Lower lobe of right lung (tissue), 2 donors: ENCODE data around the gene ORMDL2. TPM values are rescaled to one million over a fixed set of nuclear protein-coding genes. Genes with fewer than 3 reads are reported as not detected.

ENCODE experiments used
- ATAC-seq, 2 donors: fragments of 200-7000 bp; cut with Tn5 transposase; one replicate each; pipeline ENCODE4 v1.9.1; 2020 to 2022; ENCODE audit warnings: mild to moderate bottlenecking in 2 of 2, moderate library complexity in 2 of 2
- DNase-seq: peaks from one replicate; pipeline ENCODE4 v3.0.0-alpha.2; 2020
- H3K27ac ChIP-seq: fragments of 200-600 bp; one replicate; pipeline ENCODE4 v1.8.0; 2022
- H3K27me3 ChIP-seq: fragments of 200-600 bp; one replicate; pipeline ENCODE4 v1.8.0; 2022; ENCODE audit warnings: low read depth
- H3K36me3 ChIP-seq: fragments of 200-600 bp; one replicate; pipeline ENCODE4 v1.8.0; 2022; ENCODE audit warnings: mild to moderate bottlenecking
- H3K4me1 ChIP-seq: fragments of 200-600 bp; one replicate; pipeline ENCODE4 v1.8.0; 2022
- H3K4me3 ChIP-seq: fragments of 200-600 bp; one replicate; pipeline ENCODE4 v1.8.0; 2022; ENCODE audit warnings: mild to moderate bottlenecking
- H3K9me3 ChIP-seq: fragments of 200-600 bp; one replicate; pipeline ENCODE4 v1.8.0; 2022
- intact Hi-C: fragments of 100-400 bp; cut with DNase I; formaldehyde crosslinking; loops from one replicate; pipeline ENCODE4 v1.11.0; 2022
- total RNA-seq: library from RNA; stranded (reverse); fragmentation: NEBNext Ultra II Directional; extraction: Animal tissue kit (Norgen Biotek cat#: 25700); gene quantifications from one replicate; pipeline ENCODE4 v1.2.1, GENCODE V29; 2021
- TF ChIP-seq, protein P1 (sequence below): fragments of 200-600 bp; IDR thresholded peaks from one replicate; pipeline ENCODE4 v1.8.0; 2022; ENCODE audit warnings: antibody characterized with exemption, mild to moderate bottlenecking
- donor health status: DM: no; HTN: yes; CAD: no; lungs with severe emphysema.

The ORMDL2 gene
- total RNA-seq, 1 donor from 2014 or later, result 49.6 TPM

DNA sequence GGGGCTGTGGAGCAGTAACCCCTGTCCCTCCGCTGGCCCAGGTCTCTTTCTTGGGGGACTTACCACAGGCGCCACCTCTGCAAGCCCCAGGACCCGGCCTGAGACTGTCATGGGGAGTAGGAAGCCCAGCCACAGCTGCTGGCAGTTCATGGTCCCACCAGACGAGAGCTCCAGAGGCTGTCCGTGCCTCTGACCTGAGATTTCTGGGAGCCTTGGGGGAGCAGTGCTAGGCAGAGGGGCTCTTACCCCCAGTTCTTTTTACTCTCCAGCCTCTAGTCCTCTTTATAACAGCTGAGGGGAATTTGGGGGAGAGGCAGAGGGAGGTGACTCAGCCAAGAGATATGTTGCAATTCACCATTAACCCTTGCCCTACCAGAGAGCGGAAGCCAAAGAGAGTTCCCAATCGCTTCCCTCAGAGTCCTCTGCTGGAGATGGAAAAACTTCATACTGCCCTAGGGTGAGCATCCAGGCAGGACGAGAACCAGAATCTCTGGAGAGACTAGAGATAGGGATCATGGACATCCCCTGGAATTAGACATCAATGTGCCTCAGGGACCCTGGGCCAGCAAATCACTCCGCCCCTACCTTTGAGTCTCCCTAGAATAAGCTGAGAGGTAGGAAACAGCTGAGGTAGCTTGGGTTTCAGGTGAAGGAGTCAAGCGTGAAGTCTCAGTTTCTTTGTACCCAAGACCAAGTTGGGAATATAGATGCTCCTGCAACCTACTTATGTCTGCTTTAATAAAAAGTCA is 25.0 kb downstream of the ORMDL2 start, which contains the start of gene MMP19:
Gene MMP19, minus strand, starts transcription at position 256 of the 749 bp plus-strand sequence. Its CDS starts 106 bp downstream, at position 150.
- peak within 1 kb of the TSS; percentile 66 for H3K27ac ChIP-seq
- no peaks in the 10 kb centered on the region for H3K36me3 ChIP-seq
- H3K27me3 ChIP-seq, result no peaks in the 10 kb centered on the region
- TF ChIP-seq, protein P1, sequence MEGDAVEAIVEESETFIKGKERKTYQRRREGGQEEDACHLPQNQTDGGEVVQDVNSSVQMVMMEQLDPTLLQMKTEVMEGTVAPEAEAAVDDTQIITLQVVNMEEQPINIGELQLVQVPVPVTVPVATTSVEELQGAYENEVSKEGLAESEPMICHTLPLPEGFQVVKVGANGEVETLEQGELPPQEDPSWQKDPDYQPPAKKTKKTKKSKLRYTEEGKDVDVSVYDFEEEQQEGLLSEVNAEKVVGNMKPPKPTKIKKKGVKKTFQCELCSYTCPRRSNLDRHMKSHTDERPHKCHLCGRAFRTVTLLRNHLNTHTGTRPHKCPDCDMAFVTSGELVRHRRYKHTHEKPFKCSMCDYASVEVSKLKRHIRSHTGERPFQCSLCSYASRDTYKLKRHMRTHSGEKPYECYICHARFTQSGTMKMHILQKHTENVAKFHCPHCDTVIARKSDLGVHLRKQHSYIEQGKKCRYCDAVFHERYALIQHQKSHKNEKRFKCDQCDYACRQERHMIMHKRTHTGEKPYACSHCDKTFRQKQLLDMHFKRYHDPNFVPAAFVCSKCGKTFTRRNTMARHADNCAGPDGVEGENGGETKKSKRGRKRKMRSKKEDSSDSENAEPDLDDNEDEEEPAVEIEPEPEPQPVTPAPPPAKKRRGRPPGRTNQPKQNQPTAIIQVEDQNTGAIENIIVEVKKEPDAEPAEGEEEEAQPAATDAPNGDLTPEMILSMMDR, result no peak
- DNase-seq, result no peak
- peaks cover 17% of the 10 kb centered on the region for H3K4me1 ChIP-seq
- intact Hi-C loops, result no loop called here
- H3K4me3 ChIP-seq, result peak within 1 kb of the TSS; percentile 55
- H3K9me3 ChIP-seq, result no peaks in the 10 kb centered on the region
- peak; percentile 59 to 69 for ATAC-seq

DNA sequence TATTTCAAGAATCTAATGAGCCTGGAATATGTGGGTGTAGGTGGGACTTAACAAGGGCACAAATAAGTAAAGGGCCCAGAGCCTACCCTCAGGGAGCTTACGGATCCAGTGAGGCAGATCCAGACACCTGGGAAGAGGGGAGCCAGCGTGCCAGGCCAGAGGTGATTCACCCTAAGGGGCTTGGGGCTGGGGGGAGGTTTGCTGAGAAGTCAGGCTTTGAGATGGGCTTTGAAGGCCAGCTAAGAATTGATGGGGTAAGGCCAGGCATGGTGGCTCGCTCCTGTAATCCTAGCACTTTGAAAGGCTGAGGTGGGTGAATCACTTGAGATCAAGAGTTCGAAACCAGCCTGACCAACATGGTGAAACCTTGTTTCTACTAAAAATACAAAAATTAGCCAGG is 25.6 kb downstream of the ORMDL2 start:
- Histone ChIP-seq H3K36me3 (no peaks in the 10 kb centered on the region), H3K4me1 (peaks cover 19% of the 10 kb centered on the region), H3K9me3 (no peaks in the 10 kb centered on the region), H3K27me3 (no peaks in the 10 kb centered on the region), H3K27ac (peak overlapping the region; percentile 66), H3K4me3 (no peak overlapping the region)
- no peak for DNase-seq
- TF ChIP-seq, protein P1, result no peak
- intact Hi-C loops, result no loop called here
- no peak for ATAC-seq

DNA sequence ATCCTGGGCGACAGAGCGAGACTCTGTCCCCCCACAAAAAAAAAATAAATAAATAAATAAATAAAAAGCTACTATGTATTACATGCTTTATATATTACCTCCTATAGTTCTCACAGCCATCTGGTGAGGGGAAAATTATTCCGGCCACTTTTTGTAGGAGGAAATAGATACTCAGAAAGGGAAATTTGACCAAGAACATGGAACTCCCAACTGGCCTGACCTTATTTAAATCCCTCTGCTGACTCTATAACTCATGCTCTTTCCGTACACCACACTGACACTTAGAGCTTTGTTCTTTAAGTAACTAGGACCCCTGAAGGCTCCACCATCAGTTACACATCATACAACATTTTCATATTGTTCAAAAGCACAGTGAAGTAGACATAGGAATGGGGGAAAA is 27.1 kb downstream of the ORMDL2 start:
- Histone ChIP-seq H3K36me3 (no peaks in the 10 kb centered on the region), H3K27ac (no peak overlapping the region), H3K4me3 (no peak overlapping the region), H3K9me3 (no peaks in the 10 kb centered on the region), H3K4me1 (peaks cover 23% of the 10 kb centered on the region), H3K27me3 (no peaks in the 10 kb centered on the region)
- intact Hi-C loops, result no loop called here
- DNase-seq (no peak), ATAC-seq (no peak)
- TF ChIP-seq, protein P1, result no peak

DNA sequence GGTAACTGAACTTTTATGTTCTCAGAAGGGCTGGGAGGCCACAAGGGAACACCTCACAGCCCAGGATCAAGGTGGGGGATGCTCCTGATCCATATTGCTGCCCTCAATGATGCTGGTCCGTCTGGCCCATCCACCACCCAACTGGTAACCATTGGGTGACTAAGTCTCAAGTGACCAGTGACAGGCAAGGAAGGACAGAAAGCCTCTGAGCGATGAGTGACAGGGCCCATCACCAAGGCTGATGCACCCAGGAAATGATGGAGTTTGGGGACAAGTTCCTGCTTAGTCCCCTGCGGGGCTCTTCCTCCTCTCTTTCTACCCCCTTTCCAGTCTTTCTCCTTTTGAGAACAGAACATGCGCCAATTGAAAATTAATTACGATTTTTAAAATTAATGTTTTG is 27.5 kb downstream of the ORMDL2 start:
- Histone ChIP-seq H3K27ac (no peak overlapping the region), H3K36me3 (no peaks in the 10 kb centered on the region), H3K4me3 (no peak overlapping the region), H3K27me3 (no peaks in the 10 kb centered on the region), H3K4me1 (peaks cover 23% of the 10 kb centered on the region), H3K9me3 (no peaks in the 10 kb centered on the region)
- no peak for ATAC-seq
- intact Hi-C loops, result no loop called here
- DNase-seq, result no peak
- TF ChIP-seq, protein P1, result no peak

DNA sequence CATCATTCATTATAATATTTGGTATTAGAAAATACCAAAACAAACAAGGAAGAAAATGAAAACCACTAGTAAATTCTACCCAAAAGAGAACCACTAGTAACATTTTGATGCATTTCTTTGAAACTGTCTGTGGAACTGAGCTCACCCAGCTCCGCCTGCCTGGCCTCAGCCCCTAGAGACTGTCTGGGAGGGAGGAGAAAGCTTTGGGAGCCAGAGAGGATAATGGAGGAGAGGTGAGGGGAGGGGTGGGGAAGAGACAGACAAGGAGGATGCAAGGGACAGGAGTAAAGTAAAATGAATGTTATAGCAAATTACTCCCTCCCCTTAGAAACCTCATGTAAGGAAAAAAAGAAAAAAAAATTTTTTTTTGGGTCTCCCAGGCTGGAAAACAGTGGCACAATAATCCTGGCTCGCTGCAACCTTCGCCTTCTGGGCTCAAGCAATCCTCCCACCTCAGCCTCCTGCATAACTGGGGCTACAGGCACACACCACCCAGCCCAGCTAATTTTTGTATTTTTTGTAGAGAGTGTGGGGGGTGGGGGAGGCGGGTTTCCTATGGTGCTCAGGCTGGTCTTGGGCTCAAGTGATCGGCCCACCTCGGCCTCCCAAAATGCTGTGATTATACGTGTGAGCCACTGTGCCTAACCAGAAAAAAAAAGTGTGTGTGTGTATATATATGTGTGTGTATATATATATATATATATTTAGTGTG is 28.1 kb downstream of the ORMDL2 start:
- Histone ChIP-seq H3K27ac (peak overlapping the region; percentile 92), H3K9me3 (no peaks in the 10 kb centered on the region), H3K4me1 (peaks cover 23% of the 10 kb centered on the region), H3K27me3 (no peaks in the 10 kb centered on the region), H3K36me3 (no peaks in the 10 kb centered on the region), H3K4me3 (no peak overlapping the region)
- DNase-seq, result no peak
- intact Hi-C loops, result no loop called here
- no peak for ATAC-seq
- TF ChIP-seq, protein P1, result no peak
